ENCODE results near the gene KRTAP10-10.
"Not testable (repeated sequence)": the region's sequence is repeated elsewhere in the genome, so short reads cannot be mapped to it uniquely, and the experiment has no call there.

KRTAP10-10 gene

GRCh38 chr21:44603109-44603875 lies 33.9 kb upstream of the KRTAP10-10 start:
- no peak for DNase-seq

GRCh38 chr21:44603911-44604310 lies 33.2 kb upstream of the KRTAP10-10 start:
- DNase-seq, result no peak

- DNase-seq, result no peak
These were observed 30.7 kb upstream of the KRTAP10-10 start for GRCh38 chr21:44606495-44606894.

GRCh38 chr21:44609193-44609592 lies 28.0 kb upstream of the KRTAP10-10 start:
- DNase-seq, result no peak

DNA sequence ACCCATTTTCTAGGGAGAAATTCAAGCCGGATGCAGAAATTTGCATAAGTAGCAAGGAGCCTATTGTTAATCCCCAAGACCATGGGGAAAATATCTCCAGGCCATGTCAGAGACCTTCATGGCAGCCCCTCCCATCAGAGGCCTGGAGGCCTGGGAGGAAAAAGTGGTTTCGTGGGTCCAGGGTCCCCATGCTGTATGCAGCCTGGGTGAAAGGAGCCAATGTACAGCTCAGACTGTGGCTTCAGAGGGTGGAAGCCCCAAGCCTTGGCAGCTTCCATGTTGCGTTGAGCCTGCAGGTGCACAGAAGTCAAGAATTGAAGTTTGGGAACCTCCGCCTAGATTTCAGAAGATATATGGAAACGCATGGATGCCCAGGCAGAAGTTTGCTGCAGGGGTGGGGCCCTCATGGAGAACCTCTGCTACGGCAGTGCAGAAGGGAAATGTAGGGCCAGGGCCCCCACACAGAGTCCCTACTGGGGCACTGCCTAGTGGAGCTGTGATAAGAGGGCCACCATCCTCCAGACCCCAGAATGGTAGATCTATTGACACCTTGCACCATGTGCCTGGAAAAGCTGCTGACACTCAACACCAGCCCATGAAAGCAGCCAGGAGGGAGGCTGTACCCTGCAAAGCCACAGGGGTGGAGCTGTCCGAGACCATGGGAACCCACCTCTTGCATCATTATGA lies 26.9 kb upstream of the KRTAP10-10 start:
- DNase-seq, result not testable (repeated sequence)

GRCh38 chr21:44611551-44611950 lies 25.6 kb upstream of the KRTAP10-10 start:
- DNase-seq, result no peak

DNA sequence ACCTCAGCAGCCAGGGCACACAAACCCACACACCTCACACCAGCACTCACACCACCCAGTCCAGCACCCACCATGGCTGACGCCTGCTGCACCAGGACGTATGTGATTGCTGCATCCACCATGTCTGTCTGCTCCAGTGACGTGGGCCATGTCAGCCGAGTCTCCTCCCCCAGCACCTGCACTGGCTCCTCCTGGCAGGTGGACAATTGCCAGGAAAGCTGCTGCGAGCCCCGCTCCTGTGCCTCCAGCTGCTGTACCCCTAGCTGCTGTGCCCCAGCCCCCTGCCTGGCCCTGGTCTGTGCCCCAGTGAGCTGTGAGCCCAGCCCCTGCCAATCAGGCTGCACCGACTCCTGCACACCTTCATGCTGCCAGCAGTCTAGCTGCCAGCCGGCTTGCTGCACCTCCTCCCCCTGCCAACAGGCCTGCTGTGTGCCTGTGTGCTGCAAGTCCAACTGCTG lies 25.1 kb upstream of the KRTAP10-10 start, which contains the start of gene KRTAP10-8:
Gene KRTAP10-8, plus strand, starts transcription at position 51 of the 458 bp plus-strand sequence. Its CDS starts 22 bp downstream, at position 73.
- DNase-seq, result no peak

- DNase-seq, result no peak
These were observed 24.4 kb upstream of the KRTAP10-10 start for GRCh38 chr21:44612669-44613229.

DNA sequence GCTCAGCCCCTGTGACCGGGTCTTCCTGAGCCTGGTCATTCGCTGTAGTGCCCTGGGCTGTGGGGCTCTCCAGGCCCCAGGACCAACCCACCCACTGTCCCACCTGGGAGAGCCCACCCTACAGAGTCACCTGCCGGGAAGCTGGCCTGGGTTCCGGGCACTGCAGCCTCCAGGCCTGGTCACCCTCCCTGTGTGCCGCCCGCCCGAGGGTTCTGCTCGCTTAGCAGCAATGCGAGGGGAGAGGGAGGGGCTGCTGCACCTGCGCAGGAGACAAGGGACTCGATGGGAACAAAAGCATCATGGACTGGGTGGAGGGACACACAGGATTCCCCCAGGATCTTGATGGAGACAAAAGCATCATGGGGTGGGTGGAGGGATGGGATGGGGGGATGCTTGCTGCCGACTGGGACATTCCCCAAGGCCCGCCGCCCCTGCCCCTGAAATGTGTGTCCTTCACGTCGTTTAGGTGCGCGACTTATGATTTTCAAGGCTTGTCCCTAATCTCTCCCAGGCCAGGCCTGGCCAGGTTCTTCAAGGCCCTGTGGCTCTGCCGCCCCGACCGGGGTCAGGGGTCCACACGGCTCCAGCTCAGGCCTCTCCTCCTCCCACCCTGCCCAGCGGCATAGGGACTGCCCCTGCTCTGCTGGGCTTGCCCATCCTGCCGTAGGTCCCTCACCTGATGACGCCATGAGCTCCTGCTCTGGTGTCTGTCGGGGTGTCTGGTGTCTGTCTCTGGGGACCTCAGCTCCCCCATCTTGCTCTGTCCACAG lies 23.6 kb upstream of the KRTAP10-10 start:
- no peak for DNase-seq

GRCh38 chr21:44614161-44614631 lies 23.0 kb upstream of the KRTAP10-10 start:
- no peak for DNase-seq

DNA sequence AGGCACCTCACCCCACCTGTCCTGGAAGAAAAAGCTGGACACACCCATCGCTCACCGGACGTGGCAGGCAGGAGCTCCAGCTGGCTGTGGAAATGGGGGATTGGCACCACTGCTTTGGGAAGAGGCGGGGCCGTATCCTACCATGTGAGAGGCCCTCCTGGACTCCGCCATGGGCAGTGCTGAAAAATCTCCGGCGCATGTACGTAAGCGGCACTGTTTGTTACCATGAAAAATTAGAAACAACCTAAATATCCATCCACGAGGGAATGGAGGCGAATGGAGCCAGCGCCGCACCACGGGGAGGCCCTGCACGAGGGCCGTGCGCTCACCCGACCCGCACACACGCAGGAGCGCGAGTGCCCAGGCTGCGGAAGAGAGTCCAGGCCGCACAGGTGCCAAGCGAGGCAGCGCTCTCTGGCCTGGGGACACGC lies 22.2 kb upstream of the KRTAP10-10 start:
- DNase-seq, result no peak

DNA sequence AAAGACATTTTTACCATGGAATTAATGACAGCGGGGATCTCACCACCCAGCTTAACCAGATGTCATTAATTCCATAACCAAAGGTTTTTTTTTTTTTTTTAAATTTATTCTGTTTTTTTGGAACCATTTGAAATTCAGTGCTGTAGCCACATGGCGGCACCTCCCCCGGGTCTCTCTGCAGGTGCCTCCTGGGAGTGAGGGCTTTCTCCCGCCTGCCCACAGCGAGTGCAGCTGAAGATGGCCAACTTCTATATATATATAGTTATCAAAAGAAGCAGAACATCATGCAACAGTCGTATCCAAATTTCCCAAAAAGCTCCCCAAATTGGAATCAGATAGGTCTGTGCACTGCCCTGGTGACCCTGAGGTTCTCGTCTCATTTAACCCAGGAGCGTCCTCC lies 21.7 kb upstream of the KRTAP10-10 start:
- DNase-seq, result no peak

DNA sequence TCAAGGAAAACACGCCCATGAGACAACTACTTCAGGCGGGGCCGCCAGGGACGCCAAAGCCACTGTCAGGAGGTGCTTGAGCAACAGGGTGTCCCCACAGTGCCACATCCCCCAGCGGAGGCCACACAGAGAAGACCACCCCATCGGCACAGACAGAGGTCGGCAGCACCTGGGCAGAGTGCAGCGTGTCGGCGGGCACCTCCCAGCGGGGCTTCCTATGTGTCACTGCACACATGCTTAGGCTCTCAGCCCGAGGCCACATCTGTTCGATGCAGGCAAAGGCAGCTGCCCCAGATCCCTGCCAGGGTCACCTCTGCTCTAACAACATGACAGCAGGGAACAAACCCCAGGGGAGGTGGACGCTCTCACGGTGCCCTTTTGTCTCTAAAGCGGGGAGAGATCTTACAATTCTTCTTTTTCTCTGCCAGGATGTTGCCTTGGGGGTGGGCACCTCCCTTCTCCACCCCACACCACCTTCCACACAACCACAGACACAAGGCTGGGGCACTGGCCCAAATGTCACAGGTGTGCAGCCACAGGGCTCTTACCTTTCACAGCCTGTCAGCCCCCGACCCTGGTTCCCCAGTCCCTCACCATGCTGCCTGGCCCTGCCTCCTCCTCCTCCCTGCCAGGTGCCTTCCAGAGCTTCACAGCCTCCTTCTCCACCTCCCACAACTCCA lies 21.1 kb upstream of the KRTAP10-10 start:
- no peak for DNase-seq

- DNase-seq, result no peak
These were observed 20.6 kb upstream of the KRTAP10-10 start for GRCh38 chr21:44616591-44616926.

GRCh38 chr21:44617071-44617501 lies 20.1 kb upstream of the KRTAP10-10 start:
- DNase-seq, result no peak

DNA sequence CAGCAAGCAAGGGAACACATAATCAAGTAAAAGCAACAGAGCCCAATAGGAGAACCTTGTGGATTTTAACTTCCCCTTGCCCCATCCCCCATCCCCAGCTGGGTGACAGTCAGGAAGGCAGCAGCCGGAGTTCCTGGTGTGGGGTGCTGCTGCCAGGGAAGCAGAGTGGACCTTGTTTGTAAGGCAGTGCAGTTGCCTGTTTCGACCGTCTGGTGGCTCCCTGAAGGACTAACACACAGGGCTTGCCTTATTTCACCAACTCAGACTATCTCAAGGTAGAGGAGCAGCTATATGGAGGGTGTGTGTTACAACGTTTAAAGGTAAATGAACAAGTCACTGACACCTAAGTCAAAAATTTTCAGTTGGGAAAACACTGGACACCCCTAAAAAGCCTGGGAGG lies 18.7 kb upstream of the KRTAP10-10 start:
- DNase-seq, result no peak

GRCh38 chr21:44618909-44619308 lies 18.2 kb upstream of the KRTAP10-10 start:
- DNase-seq, result no peak

- DNase-seq, result no peak
These were observed 17.3 kb upstream of the KRTAP10-10 start for GRCh38 chr21:44619886-44620285.

GRCh38 chr21:44623575-44623974 lies 13.6 kb upstream of the KRTAP10-10 start:
- no peak for DNase-seq

GRCh38 chr21:44625756-44626155 lies 11.4 kb upstream of the KRTAP10-10 start:
- no peak for DNase-seq

DNA sequence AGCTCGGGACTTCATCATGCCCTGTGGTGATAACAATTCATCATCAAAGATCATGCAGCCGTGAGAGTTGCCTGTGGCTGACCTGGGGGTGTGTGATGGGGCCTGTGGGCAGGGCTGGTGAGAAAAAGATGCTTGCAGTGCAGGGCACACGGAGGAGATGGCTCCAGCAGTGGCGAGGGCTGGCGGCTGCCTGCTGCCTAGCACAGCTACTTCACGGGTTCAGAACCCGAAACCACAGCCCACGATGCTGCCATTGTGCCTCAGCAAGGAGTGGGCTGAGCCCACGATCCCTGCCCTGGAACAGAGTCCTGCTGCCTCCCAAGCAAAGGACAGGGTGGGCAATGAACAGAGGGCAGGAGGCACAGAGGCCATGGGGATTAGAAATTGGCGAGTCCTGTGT lies 10.9 kb upstream of the KRTAP10-10 start:
- DNase-seq, result no peak

- DNase-seq, result no peak
These were observed 10.4 kb upstream of the KRTAP10-10 start, which contains the start of gene KRTAP10-9 for GRCh38 chr21:44626673-44627143. KRTAP10-9 (plus strand) TSS chr21:44627093; CDS start chr21:44627172, 79 bp downstream.

Data from NCI-H1436 (cell line).